Renal cortex interstitium (tissue), 11 donors: Measurements from ENCODE around the gene SPOUT1. TPM values are rescaled to one million over a fixed set of nuclear protein-coding genes. Genes with fewer than 3 reads are reported as not detected.
A peak's percentile ranks its signal among the peaks of the same experiment; 100 is the strongest.
"Not testable (repeated sequence)": the region's sequence is repeated elsewhere in the genome, so short reads cannot be mapped to it uniquely, and the experiment has no call there.

ENCODE experiments used
- DNase-seq, 11 donors: peaks; one replicate each; pipeline ENCODE4 v3.0.0-alpha.2; 2013; ENCODE audit warnings: low read depth in 9 of 11, low spot score in 4 of 11; ENCODE audit errors: extremely low read depth in 1 of 11
- polyA plus RNA-seq, 3 donors: library from polyadenylated mRNA; unstranded; fragments of 120-200 nt; gene quantifications; one replicate each; pipeline ENCODE4 v1.2.1, GENCODE V29; 2013; ENCODE audit not compliant: insufficient read length in 3 of 3

SPOUT1 gene
- polyA plus RNA-seq, 3 donors: 31.7 to 39.8 (median 34.2) TPM

DNA sequence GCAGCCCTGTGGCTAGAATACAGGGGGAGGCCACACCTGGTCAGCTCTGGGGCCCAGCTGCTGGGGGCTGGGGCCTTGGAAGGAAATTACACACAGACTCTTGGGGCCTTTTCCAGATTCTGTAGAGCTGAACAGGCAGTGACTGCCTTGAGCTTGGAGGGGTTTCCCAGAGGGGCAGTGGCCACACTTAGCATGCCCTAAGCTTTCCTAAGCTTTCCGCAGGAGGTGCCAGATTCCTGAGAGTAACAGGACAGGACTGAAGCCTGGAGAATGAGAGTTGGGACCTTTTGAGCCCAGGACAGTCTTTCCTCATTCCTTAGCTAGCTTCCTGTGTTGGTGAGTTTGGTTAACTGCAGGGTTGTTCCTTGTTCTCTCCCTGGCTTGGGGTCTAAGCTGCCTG is 41.1 kb downstream of the SPOUT1 start:
- DNase-seq: no peak

DNA sequence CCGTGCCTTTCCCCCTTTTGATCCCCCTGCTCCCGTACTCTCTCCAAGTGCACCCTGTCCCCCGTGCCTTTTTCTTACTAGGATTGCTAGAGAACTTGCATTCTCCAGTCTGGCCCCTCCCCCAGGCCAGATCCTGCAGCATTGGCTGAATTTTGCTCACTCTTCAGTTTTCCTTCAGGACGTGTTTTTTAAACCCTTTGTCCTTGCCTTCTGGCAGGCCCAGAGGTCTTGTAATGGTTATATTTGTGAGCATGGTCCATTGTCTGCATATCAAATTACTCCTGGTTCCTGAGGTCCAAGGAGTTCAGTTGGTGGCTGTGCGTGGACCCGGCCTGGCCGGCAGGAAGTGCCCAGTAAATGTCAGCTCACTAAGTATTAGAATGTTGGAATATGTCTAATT is 41.9 kb downstream of the SPOUT1 start:
- peak in 1 of 11 donors; percentile 13 for DNase-seq

DNA sequence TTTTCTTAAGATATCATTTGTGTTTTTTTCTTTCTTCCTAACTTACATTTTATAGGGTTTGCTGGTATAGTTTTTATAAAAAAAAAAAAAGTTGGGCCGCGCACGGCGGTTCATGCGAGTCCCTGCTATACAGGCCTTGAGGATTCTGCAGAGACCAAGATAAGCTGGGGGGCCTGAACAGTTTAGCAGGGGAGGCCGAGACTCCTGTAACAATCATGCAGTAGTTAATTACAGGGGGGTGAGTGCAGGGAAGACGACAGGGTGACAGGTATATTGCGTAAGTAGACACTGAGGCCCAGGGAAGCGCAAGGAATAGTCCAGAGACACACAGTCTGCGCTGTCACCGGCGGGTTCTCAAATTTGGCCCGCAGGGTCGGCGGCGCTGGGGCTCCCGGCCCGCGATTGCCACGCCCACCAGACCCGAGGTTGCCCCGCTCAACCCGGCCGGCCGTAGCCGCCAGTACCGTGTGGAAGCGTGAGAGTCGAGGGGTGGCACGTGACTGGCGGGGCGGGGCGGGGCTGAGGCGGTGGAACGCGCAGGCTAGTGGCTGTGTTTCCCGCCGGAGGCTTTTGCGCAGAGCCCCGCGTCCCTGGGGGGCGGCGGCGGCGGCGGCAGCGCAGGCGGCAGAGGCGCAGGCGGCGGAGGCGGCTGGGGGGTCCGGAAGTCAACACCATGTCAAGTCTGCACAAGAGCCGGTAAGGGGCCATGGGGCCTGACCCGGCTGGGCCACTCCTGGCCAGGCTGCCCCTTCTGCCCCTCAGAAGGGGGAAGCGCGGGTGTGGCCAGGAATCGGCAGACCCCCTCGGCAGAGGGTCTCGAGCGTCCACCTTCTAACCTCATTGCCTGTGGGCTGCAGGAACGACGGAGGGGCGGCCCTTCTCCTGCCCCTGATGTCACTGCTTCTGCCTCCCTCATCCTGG is 42.7 kb downstream of the SPOUT1 start, which contains the start of gene TBC1D13:
TBC1D13 (plus strand) TSS at position 573 of the 921 bp plus-strand sequence; CDS start at position 674, 101 bp downstream.
- DNase-seq: peak; percentile 35 to 76 (median 70)

DNA sequence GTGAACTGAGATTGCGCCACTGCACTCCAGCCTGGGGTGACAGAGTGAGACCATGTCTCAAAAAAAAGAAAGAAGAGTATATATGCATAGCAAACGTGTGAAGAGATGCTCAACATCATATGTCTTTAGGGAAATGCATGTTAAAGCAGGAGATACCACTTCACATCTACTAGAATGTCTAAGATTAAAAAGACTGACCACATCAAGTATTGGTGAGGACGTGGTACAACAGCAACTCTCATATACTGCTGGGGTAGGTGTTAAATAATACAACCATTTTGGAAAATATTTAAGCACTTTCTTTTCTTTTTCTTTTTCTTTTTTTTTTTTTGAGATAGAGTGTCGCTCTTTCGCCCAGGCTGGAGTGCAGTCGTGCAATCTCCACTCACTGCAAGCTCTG is 44.2 kb downstream of the SPOUT1 start:
- no peak for DNase-seq

DNA sequence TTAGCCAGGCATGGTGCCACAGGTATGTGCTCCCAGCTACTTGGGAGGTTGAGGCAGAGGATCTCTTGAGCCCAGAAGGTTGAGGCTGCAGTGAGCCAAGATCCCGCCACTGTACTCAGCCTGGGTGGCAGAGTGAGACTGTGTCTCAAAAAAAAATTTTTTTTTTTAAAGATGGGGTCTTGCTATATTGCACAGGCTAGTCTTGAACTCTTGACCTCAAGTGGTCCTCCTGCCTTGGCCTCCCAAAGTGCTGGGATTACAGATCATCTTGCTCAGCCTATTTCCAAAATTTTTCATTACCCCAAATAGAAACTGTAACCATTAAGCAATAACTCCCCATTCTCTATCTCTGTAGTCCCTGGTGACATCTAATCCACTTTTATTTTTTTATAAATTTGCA is 46.9 kb downstream of the SPOUT1 start:
- no peak for DNase-seq

DNA sequence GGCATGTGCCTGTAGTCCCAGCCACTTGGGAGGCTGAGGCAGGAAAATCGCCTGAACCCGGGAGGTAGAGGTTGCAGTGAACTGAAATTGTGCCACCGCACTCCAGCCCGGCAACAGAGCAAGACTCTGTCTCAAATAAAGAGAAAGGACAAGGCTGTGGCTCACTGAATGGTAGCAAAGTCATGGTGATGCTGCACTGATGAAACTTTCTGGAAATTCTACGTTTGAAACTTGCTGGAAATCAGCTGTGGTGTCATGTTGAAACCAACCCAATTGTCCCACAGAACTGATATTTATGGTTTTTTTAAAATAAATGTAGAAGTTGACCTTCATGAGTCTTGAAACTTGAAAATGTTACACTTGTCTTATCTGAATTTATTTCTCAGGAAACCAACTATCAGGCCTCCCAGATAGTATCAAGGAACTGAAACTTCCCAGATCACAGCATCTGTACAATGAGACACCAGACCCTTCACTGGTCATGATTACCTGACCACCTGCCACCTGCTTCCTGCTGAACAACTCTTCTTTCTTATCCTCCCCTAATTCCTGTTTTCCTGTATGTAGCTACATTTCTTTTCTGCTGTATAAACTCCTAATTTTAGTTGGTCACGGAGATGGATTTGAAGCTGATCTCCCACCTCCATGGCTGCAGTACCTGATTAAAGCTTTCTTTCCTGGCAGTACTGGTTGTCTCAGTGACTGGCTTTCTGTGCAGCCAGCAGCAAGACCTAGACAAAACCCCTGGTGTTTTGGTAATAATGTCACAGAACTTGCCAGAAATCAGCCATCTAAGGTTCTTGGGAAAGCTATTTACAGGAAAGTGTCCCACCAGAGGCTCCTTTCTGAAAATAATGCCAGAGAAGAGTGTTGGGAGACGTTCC is 48.2 kb downstream of the SPOUT1 start:
- DNase-seq: no peak

DNA sequence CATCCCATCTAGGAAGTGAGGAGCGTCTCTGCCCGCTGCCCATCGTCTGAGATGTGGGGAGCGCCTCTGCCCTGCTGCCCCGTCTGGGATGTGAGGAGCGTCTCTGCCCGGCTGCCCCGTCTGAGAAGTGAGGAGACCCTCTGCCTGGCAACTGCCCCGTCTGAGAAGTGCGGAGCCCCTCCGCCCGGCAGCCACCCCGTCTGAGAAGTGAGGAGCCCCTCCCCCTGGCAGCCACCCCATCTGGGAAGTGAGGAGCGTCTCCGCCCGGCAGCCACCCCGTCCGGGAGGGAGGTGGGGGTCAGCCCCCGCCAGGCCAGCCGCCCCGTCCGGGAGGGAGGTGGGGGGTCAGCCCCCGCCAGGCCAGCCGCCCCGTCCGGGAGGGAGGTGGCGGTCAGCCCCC is 49.5 kb downstream of the SPOUT1 start:
- DNase-seq: not testable (repeated sequence)

DNA sequence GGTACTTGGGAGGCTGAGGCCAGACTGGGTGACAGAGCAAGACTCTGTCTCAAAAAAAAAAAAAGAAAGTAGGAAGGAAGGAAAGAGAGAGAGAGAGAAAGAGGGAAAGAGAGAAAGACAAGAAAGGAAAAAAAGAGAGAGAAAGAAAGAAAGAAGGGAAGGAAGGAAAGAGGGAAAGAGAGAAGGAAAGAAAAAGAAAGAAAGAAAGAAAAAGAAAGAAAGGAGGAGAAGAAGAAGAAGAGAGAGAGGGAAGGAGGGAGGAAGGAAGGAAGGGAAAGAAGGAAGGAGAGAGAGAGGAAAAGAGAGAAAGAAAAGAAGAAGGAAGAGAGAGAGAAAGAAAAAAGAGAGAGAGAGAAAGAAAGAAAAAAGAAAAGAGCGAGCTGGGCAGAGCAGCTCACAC is 54.8 kb downstream of the SPOUT1 start:
- no peak for DNase-seq

DNA sequence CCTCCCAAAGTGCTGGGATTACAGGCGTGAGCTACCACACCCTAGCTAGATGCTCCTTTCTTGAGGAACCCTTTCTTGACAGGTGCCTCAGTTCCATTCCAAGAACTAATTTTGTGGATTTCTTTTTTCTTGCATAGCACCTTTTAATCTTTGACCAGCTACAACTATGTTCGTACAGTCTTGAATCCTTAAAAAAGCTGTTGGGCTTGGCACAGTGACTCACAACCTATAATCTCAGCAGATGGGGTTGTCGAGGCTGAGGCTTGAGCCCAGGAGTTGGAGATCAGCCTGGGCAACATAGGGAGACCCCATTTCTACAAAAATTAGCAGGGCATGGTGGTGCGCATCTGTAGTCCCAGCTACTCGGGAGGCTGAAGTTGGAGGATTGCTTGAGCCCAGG is 56.5 kb downstream of the SPOUT1 start:
- DNase-seq: no peak

DNA sequence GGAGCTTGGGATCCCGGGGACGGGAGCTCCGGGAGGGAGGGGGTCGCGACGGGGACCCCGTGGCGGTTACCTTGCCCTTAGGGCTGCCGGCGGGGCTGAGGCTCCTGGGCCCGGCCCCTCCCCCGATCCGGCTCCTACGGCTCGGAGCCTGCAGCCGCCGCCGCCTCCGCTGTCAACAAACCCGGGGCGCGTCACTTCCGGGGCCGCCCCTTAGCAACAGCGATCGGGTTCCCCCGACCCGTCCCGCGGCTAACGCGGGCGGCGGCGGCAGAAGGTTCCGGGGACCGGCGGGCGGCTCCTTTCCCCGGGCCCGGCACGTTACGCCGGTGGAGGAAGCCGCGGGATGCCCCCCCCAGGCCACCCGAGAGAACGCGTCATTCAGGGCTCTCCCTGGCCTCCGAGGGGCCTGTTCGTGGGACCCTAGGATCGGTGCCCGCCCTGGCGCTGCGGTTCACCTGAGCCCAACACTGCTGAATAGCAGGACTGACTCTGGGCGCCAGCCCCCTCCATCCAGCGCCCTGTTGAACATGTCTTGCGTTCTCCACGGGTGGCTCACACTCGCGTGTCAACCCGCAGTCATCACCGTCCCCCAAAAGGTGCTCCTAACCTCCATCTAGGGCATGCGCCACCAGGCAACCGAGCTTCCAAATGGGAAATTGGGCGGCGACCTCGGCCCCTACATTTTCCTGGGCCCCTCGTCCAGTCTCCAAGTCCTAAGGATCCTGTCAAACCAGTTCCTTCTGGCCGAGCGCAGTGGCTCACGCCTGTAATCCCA is 57.7 kb downstream of the SPOUT1 start, which contains the start of gene ZER1:
ZER1 (minus strand) TSS at position 183 of the 775 bp plus-strand sequence. CDS start 16,362 bp downstream, outside the sequence.
- DNase-seq: peak; percentile 62 to 91 (median 85)

DNA sequence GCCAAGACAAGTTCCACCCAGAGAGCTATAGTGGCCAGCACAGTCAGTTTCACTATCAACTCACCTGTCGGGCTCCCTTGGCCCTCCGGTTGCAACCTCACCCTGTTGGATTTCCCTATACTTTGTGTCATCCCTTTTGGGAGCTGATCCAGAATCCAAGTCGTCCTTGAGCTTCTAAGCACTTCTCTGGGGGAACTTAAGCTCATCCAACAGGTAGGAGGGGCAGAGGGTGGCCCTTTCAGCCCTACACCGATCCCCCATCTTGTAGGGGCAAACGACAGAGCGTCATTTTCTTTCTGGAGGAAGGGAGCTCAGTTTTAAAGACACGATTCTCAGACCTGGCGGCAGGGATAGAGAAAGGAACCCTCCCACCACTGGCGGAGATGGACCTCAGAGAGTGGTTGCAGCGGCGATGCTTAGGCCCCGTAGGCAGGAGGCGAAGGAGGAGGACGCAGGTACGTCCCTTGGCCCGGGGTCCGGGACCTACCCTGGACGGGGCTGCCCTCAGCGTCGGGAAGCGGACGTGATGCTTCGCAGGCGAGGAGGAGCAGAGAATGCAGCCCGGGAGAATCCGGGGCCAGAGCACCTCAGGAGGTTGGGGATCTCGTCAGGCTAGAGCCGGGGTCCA is 58.4 kb downstream of the SPOUT1 start:
- DNase-seq: peak in 2 of 11 donors; percentile 17 to 28

DNA sequence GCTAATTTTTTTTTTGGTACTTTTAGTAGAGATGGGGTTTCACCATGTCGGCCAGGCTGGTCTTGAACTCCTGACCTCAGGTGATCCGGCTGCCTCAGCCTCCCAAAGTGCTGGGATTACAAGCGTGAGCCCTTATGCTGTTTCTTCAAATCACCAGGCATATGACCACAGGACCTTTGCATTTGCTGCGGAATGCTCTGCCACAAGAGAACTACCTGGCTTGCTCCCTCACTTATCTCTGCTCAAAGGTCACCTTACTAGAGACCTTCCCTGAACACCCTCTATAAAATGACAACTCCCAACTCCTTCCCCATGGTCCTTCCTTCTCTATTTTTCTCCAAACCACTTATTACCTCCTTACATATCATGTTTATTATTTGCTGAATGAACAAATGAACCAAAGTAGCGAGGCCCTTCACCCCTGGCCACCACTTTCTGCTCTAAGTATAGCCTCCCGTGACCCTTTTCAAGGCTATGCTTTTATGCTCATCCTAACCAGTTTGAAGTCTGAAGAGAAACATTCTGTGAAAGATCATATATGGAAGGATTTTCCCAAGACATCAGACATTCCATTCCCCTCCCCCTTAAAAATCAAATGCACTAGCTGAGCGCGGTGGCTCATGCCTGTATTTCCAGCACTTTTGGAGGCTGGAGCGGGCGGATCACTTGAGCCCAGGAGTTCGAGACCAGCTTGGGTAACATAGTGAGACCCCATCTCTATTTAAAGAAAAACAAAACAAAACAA is 59.1 kb downstream of the SPOUT1 start:
- DNase-seq: no peak

Other genes with a start within 250 kb of the SPOUT1 start
- 10 to 100 TPM; 51.3 to 81.2 (median 77.3) TPM for gene DYNC2I2, start 172.9 kb downstream of the SPOUT1 start, polyA plus RNA-seq
- gene SET, start 140.6 kb downstream of the SPOUT1 start, polyA plus RNA-seq: 100 to 1,000 TPM; 503 to 755 (median 654) TPM
- gene PKN3, start 127.3 kb downstream of the SPOUT1 start, polyA plus RNA-seq: 10 to 100 TPM; 11.6 to 14.0 (median 12.8) TPM
- 10 to 100 TPM; 14.8 to 20.5 (median 18.8) TPM for gene ZDHHC12, start 105.7 kb downstream of the SPOUT1 start, polyA plus RNA-seq
- gene ZER1, start 57.9 kb downstream of the SPOUT1 start, polyA plus RNA-seq: 10 to 100 TPM; 30.9 to 39.2 (median 38.0) TPM
- gene TBC1D13, start 42.5 kb downstream of the SPOUT1 start, polyA plus RNA-seq: 10 to 100 TPM; 37.2 to 41.6 (median 38.7) TPM
- 10 to 100 TPM in 1 of 3 donors, 1 to 10 TPM in 2; 7.5 to 13.2 (median 8.5) TPM for gene ENDOG, start 11.3 kb downstream of the SPOUT1 start, polyA plus RNA-seq
- 10 to 100 TPM; 14.5 to 27.9 (median 22.0) TPM for gene KYAT1, start 52.2 kb upstream of the SPOUT1 start, polyA plus RNA-seq
- gene LRRC8A, start 52.3 kb upstream of the SPOUT1 start, polyA plus RNA-seq: 10 to 100 TPM; 26.9 to 34.5 (median 28.0) TPM
- 10 to 100 TPM; 51.6 to 62.8 (median 56.2) TPM for gene PHYHD1, start 91.2 kb upstream of the SPOUT1 start, polyA plus RNA-seq
- gene DOLK, start 117.8 kb upstream of the SPOUT1 start, polyA plus RNA-seq: 10 to 100 TPM; 13.0 to 17.6 (median 14.2) TPM
- 10 to 100 TPM; 45.1 to 51.0 (median 46.6) TPM for gene NUP188, start 117.9 kb upstream of the SPOUT1 start, polyA plus RNA-seq
- 100 to 1,000 TPM in 2 of 3 donors, 10 to 100 TPM in 1; 88.6 to 172 (median 117) TPM for gene SH3GLB2, start 198.5 kb upstream of the SPOUT1 start, polyA plus RNA-seq
- gene MIGA2, start 206.8 kb upstream of the SPOUT1 start, polyA plus RNA-seq: 10 to 100 TPM; 16.8 to 28.5 (median 21.2) TPM